ENCODE results near the gene RPL36.

Gene RPL36

GRCh38 chr19:5673752-5674151 lies 16.3 kb upstream of the RPL36 start:
- no peak for DNase-seq

- no peak for DNase-seq
Measured at GRCh38 chr19:5674714-5675113, 15.4 kb upstream of the RPL36 start.

GRCh38 chr19:5676105-5676771 lies 13.9 kb upstream of the RPL36 start:
- no peak for DNase-seq

GRCh38 chr19:5676772-5677105 lies 13.4 kb upstream of the RPL36 start:
- no peak for DNase-seq

GRCh38 chr19:5677136-5677535 lies 13.0 kb upstream of the RPL36 start:
- DNase-seq, result no peak

GRCh38 chr19:5677580-5677979 lies 12.5 kb upstream of the RPL36 start:
- DNase-seq, result no peak

- no peak for DNase-seq
Measured at GRCh38 chr19:5678071-5678718, 11.9 kb upstream of the RPL36 start.

- DNase-seq, result peak in 1 of 56 donors; percentile 13
Measured at GRCh38 chr19:5679289-5680083, 10.6 kb upstream of the RPL36 start.

- peak in 19 of 56 donors; percentile 32 to 86 (median 72) for DNase-seq
Measured at GRCh38 chr19:5680084-5680436, 10.0 kb upstream of the RPL36 start.

- DNase-seq, result peak; percentile 95 to 100 (median 99)
Measured at GRCh38 chr19:5680437-5681368, 9.4 kb upstream of the RPL36 start, which contains the start of the genes HSD11B1L and MICOS13. Gene HSD11B1L (plus strand): TSS chr19:5681027. CDS start chr19:5684833, 3,806 bp downstream. Gene MICOS13 (minus strand): TSS chr19:5680516. CDS start chr19:5680486, 30 bp downstream.

GRCh38 chr19:5681391-5682106 lies 8.5 kb upstream of the RPL36 start:
- DNase-seq, result no peak

GRCh38 chr19:5682107-5682482 lies 8.0 kb upstream of the RPL36 start:
- no peak for DNase-seq

GRCh38 chr19:5683177-5683886 lies 6.8 kb upstream of the RPL36 start:
- DNase-seq, result no peak

GRCh38 chr19:5684694-5685430 lies 5.2 kb upstream of the RPL36 start:
- DNase-seq, result no peak

- no peak for DNase-seq
Measured at GRCh38 chr19:5686326-5686646, 3.8 kb upstream of the RPL36 start.

GRCh38 chr19:5686647-5687359 lies 3.3 kb upstream of the RPL36 start:
- peak; percentile 29 to 94 (median 82) for DNase-seq

GRCh38 chr19:5687360-5688198 lies 2.5 kb upstream of the RPL36 start:
- DNase-seq, result no peak
